T1000 (cell line): ENCODE data around the gene CCDC121.

Source experiments
- DNase-seq: peaks from one replicate; lab custom pipeline; 2025; ENCODE audit warnings: mixed read lengths; lab: John Stamatoyannopoulos, UW

CCDC121 gene

DNA sequence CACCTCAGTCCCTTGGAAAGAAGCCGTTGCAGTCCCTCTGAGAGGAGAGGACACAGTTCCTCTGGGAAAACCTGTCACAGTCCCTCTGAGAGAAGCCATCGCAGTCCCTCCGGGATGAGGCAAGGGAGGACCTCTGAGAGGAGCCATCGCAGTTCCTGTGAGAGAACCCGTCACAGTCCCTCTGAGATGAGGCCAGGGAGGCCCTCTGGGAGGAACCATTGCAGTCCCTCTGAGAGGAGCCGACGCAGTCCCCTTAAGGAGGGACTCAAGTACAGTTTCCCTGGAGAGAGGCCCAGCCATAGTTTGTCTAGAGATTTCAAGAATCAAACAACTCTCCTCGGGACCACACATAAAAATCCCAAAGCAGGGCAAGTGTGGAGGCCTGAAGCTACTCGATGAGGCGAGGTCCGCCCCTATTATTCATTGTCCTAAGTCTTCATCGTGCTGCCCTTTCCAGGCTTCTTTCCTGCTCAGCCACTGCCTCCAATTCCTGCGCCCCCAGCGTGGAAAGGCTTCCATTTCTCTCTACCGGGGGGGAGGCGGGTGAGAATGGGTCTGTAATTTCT is 46.6 kb downstream of the CCDC121 start:
- DNase-seq = no peak

DNA sequence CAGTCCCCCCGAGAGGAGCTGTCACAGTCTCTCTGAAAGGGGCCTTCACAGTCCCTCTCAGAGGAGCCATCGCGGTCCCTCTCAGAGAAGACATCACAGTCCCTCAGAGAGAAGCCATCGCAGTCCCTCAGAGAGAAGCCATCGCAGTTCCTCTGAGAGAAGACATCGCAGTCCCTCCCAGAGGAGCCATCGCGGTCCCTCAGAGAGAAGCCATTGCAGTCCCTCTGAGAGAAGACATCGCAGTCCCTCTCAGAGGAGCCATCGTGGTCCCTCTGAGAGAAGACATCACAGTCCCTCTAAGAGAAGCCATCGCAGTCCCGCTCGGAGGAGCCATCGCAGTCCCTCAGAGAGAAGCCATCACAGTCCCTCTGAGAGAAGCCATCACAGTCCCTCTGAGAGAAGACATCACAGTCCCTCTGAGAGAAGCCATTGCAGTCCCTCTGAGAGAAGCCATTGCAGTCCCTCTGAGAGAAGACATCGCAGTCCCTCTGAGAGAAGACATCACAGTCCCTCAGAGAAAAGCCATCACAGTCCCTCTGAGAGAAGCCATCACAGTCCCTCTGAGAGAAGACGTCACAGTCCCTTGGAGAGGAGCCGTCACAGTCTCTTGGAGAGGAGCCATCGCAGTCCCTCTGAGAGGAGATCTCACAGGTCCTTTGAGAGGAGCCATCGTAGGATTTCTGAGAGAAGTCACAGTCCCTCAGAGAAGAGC is 47.2 kb downstream of the CCDC121 start:
- DNase-seq = no peak
